Measurements from ENCODE around the gene ZDHHC5. TPM values are rescaled to one million over a fixed set of nuclear protein-coding genes. Genes with fewer than 3 reads are reported as not detected.
A peak's percentile ranks its signal among the peaks of the same experiment; 100 is the strongest.

The ZDHHC5 gene
- total RNA-seq, 1 experiment from 2014 or later = 72.2 TPM

GRCh38 chr11:57637626-57638004 is 30.3 kb upstream of the ZDHHC5 start:
- Mint-ChIP-seq H3K27me3 (ENCODE audit: insufficient read depth, unreplicated experiment) (no peaks in the 10 kb centered on the region), H3K4me1 (ENCODE audit: low read depth, unreplicated experiment) (peaks cover 7% of the 10 kb centered on the region), H3K4me3 (ENCODE audit: unreplicated experiment) (peak overlapping the region; percentile 73), H3K9me3 (ENCODE audit: unreplicated experiment) (no peaks in the 10 kb centered on the region), H3K27ac (ENCODE audit: unreplicated experiment) (peak overlapping the region; percentile 71), H3K36me3 (ENCODE audit: insufficient read depth, unreplicated experiment) (no peaks in the 10 kb centered on the region)
- no peaks in the 10 kb centered on the region for H3K27me3 ChIP-seq (replicated peaks; ENCODE audit: control insufficient read depth, insufficient read depth, low read length)
- no peak for TF ChIP-seq CTCF (IDR thresholded peaks at IDR 0.05; ENCODE audit: insufficient read depth in 1 of 2, low read depth in 1 of 2, low read length in 1 of 2, severe bottlenecking in 1 of 2, unreplicated experiment in 1 of 2)
- ChIA-PET POLR2A (no interaction called here), CTCF (no interaction called here)
- H3K9me3 ChIP-seq = no peaks in the 10 kb centered on the region
- H3K4me3 ChIP-seq (ENCODE audit: low read depth, low read length) = no peak overlapping the region
- H3K36me3 ChIP-seq (ENCODE audit: control insufficient read depth, insufficient read depth, low read length) = no peaks in the 10 kb centered on the region
- intact Hi-C loops (cut with micrococcal nuclease; ENCODE audit: unreplicated experiment) = no loop called here
- no peak for DNase-seq
- H3K4me1 ChIP-seq = peaks cover 25% of the 10 kb centered on the region
- no TSS peak for BruUV-seq (replicated peaks)

GRCh38 chr11:57638005-57638781 is 29.7 kb upstream of the ZDHHC5 start:
- peaks cover 7% of the 10 kb centered on the region for H3K4me1 Mint-ChIP-seq (ENCODE audit: low read depth, unreplicated experiment)
- no peaks in the 10 kb centered on the region for H3K36me3 ChIP-seq (ENCODE audit: control insufficient read depth, insufficient read depth, low read length)

GRCh38 chr11:57638811-57639320 is 29.0 kb upstream of the ZDHHC5 start:
- Mint-ChIP-seq H3K36me3 (ENCODE audit: insufficient read depth, unreplicated experiment) (peaks cover 6% of the 10 kb centered on the region), H3K27me3 (ENCODE audit: insufficient read depth, unreplicated experiment) (no peaks in the 10 kb centered on the region), H3K4me1 (ENCODE audit: low read depth, unreplicated experiment) (peaks cover 7% of the 10 kb centered on the region), H3K9me3 (ENCODE audit: unreplicated experiment) (no peaks in the 10 kb centered on the region), H3K4me3 (ENCODE audit: unreplicated experiment) (peak overlapping the region; percentile 73), H3K27ac (ENCODE audit: unreplicated experiment) (peak overlapping the region; percentile 71)
- POLR2A ChIA-PET = no interaction called here
- H3K27me3 ChIP-seq (replicated peaks; ENCODE audit: control insufficient read depth, insufficient read depth, low read length) = no peaks in the 10 kb centered on the region
- BruUV-seq (replicated peaks) = no TSS peak
- TF ChIP-seq CTCF (IDR thresholded peaks at IDR 0.05; ENCODE audit: insufficient read depth in 1 of 2, low read depth in 1 of 2, low read length in 1 of 2, severe bottlenecking in 1 of 2, unreplicated experiment in 1 of 2) = no peak
- H3K4me3 ChIP-seq (ENCODE audit: low read depth, low read length) = no peak overlapping the region
- no peaks in the 10 kb centered on the region for H3K36me3 ChIP-seq (ENCODE audit: control insufficient read depth, insufficient read depth, low read length)
- intact Hi-C loops (cut with micrococcal nuclease; ENCODE audit: unreplicated experiment) = no loop called here
- CTCF ChIA-PET = interaction anchor here (0.9 to 3.4 kb wide), 3 partner anchors 70 to 293 kb away, joined by 4 to 82 read pairs (median 39); partner anchors contain the start of gene UBE2L6
- H3K9me3 ChIP-seq = no peaks in the 10 kb centered on the region
- no peak for DNase-seq
- peaks cover 25% of the 10 kb centered on the region for H3K4me1 ChIP-seq

More at GRCh38 chr11:57638005-57638781, 29.7 kb upstream of the ZDHHC5 start:
- DNase-seq = no peak
- Histone ChIP-seq H3K9me3 (no peaks in the 10 kb centered on the region), H3K4me1 (peaks cover 25% of the 10 kb centered on the region), H3K27me3 (replicated peaks; ENCODE audit: control insufficient read depth, insufficient read depth, low read length) (no peaks in the 10 kb centered on the region), H3K4me3 (ENCODE audit: low read depth, low read length) (no peak overlapping the region)
- Mint-ChIP-seq H3K27ac (ENCODE audit: unreplicated experiment) (peak overlapping the region; percentile 71), H3K9me3 (ENCODE audit: unreplicated experiment) (no peaks in the 10 kb centered on the region), H3K36me3 (ENCODE audit: insufficient read depth, unreplicated experiment) (no peaks in the 10 kb centered on the region), H3K4me3 (ENCODE audit: unreplicated experiment) (peak overlapping the region; percentile 73), H3K27me3 (ENCODE audit: insufficient read depth, unreplicated experiment) (no peaks in the 10 kb centered on the region)
- POLR2A ChIA-PET = no interaction called here
- CTCF ChIA-PET = no interaction called here
- no peak for TF ChIP-seq CTCF (IDR thresholded peaks at IDR 0.05; ENCODE audit: insufficient read depth in 1 of 2, low read depth in 1 of 2, low read length in 1 of 2, severe bottlenecking in 1 of 2, unreplicated experiment in 1 of 2)
- BruUV-seq (replicated peaks) = no TSS peak
- intact Hi-C loops (cut with micrococcal nuclease; ENCODE audit: unreplicated experiment) = no loop called here
